Activated CD4-positive, alpha-beta T cell treated with anti-CD3 and anti-CD28 coated beads, Interleukin-2, amount 10 ng/mL, durations not matched to agents 24 days and 14 days (primary cell): Measurements from ENCODE around the gene OR2AJ1. TPM values are rescaled to one million over a fixed set of nuclear protein-coding genes. Genes with fewer than 3 reads are reported as not detected.

Source experiments
- DNase-seq: peaks from one replicate; pipeline ENCODE4 v3.0.0; 2022
- H3K27ac Mint-ChIP-seq: one replicate; pipeline ENCODE4 v1.8.0; 2022; ENCODE audit warnings: mild to moderate bottlenecking, mixed read lengths
- H3K27me3 Mint-ChIP-seq: one replicate; pipeline ENCODE4 v1.8.0; 2022; ENCODE audit warnings: mixed read lengths
- H3K36me3 Mint-ChIP-seq: one replicate; pipeline ENCODE4 v1.8.0; 2022; ENCODE audit warnings: low read depth, mild to moderate bottlenecking, mixed read lengths
- H3K4me1 Mint-ChIP-seq: one replicate; pipeline ENCODE4 v1.8.0; 2021; ENCODE audit warnings: mixed read lengths
- H3K4me3 Mint-ChIP-seq: one replicate; pipeline ENCODE4 v1.8.0; 2022; ENCODE audit warnings: mild to moderate bottlenecking, moderate library complexity, mixed read lengths
- H3K9me3 Mint-ChIP-seq: one replicate; pipeline ENCODE4 v1.8.0; 2021; ENCODE audit warnings: mixed read lengths
- intact Hi-C: fragments of 100-400 bp; cut with micrococcal nuclease; formaldehyde crosslinking; loops from one replicate; pipeline ENCODE4 v1.15.1; 2023
- total RNA-seq: library from RNA; stranded (reverse); gene quantifications from 2 replicates; pipeline ENCODE4 v1.2.3, GENCODE V29; 2022

Gene OR2AJ1
- not detected in 2 replicates for total RNA-seq

GRCh38 chr1:247924868-247925267 is at the start of gene OR2AJ1:
OR2AJ1 (plus strand) TSS chr1:247924889; CDS start chr1:247933769, 8,880 bp downstream.
- intact Hi-C loops = no loop called here
- DNase-seq = no peak
- H3K9me3 Mint-ChIP-seq = no peaks in the 10 kb centered on the region
- H3K4me3 Mint-ChIP-seq = no peak within 1 kb of the TSS
- no peaks in the 10 kb centered on the region for H3K36me3 Mint-ChIP-seq
- no peak within 1 kb of the TSS for H3K27ac Mint-ChIP-seq
- H3K4me1 Mint-ChIP-seq = no peaks in the 10 kb centered on the region
- H3K27me3 Mint-ChIP-seq = no peaks in the 10 kb centered on the region

- DNase-seq = peak; percentile 23
Observed at GRCh38 chr1:247883346-247883745, 41.3 kb upstream of the OR2AJ1 start.

GRCh38 chr1:247884797-247885413 is 39.8 kb upstream of the OR2AJ1 start:
- intact Hi-C loops = no loop called here
- Mint-ChIP-seq H3K4me3 (no peak overlapping the region), H3K27me3 (no peaks in the 10 kb centered on the region), H3K36me3 (no peaks in the 10 kb centered on the region), H3K27ac (no peak overlapping the region), H3K4me1 (no peaks in the 10 kb centered on the region), H3K9me3 (no peaks in the 10 kb centered on the region)
- peak; percentile 38 for DNase-seq

More at GRCh38 chr1:247883346-247883745, 41.3 kb upstream of the OR2AJ1 start:
- Mint-ChIP-seq H3K27me3 (no peaks in the 10 kb centered on the region), H3K9me3 (no peaks in the 10 kb centered on the region), H3K36me3 (no peaks in the 10 kb centered on the region), H3K4me3 (no peak overlapping the region), H3K27ac (no peak overlapping the region), H3K4me1 (no peaks in the 10 kb centered on the region)
- intact Hi-C loops = no loop called here

- Mint-ChIP-seq H3K27ac (no peak within 1 kb of the TSS), H3K4me3 (no peak within 1 kb of the TSS), H3K9me3 (no peaks in the 10 kb centered on the region), H3K27me3 (no peaks in the 10 kb centered on the region), H3K36me3 (no peaks in the 10 kb centered on the region), H3K4me1 (no peaks in the 10 kb centered on the region)
- no peak for DNase-seq
- intact Hi-C loops = no loop called here
Observed at GRCh38 chr1:247895163-247895637, 29.5 kb upstream of the OR2AJ1 start, which contains the start of gene OR2W3. OR2W3 (plus strand) TSS chr1:247895587; CDS start chr1:247895587, 0 bp downstream.

- Mint-ChIP-seq H3K27ac (no peak overlapping the region), H3K36me3 (no peaks in the 10 kb centered on the region), H3K4me3 (no peak overlapping the region), H3K4me1 (no peaks in the 10 kb centered on the region), H3K27me3 (no peaks in the 10 kb centered on the region), H3K9me3 (no peaks in the 10 kb centered on the region)
- intact Hi-C loops = no loop called here
- no peak for DNase-seq
Observed at GRCh38 chr1:247895976-247896375, 28.7 kb upstream of the OR2AJ1 start.

GRCh38 chr1:247904122-247904521 is 20.6 kb upstream of the OR2AJ1 start:
- H3K36me3 Mint-ChIP-seq = no peaks in the 10 kb centered on the region
- peaks cover 6% of the 10 kb centered on the region for H3K9me3 Mint-ChIP-seq
- peaks cover 5% of the 10 kb centered on the region for H3K27me3 Mint-ChIP-seq
- peaks cover 23% of the 10 kb centered on the region for H3K4me1 Mint-ChIP-seq
- intact Hi-C loops = loop anchor here (10.0 kb wide), 1 partner anchor 499 kb away; no protein-coding TSS in a partner anchor
- no peak for DNase-seq
- no peak overlapping the region for H3K27ac Mint-ChIP-seq
- peak overlapping the region; percentile 2 for H3K4me3 Mint-ChIP-seq

- Mint-ChIP-seq H3K27ac (no peak overlapping the region), H3K9me3 (peaks cover 8% of the 10 kb centered on the region), H3K4me3 (no peak overlapping the region), H3K36me3 (no peaks in the 10 kb centered on the region), H3K27me3 (peaks cover 5% of the 10 kb centered on the region), H3K4me1 (peaks cover 23% of the 10 kb centered on the region)
- DNase-seq = no peak
- intact Hi-C loops = loop anchor here (5.0 to 10.0 kb wide), 2 partner anchors 48 to 500 kb away; partner anchors contain the start of gene TRIM58
Observed at GRCh38 chr1:247905181-247905580, 19.5 kb upstream of the OR2AJ1 start.

GRCh38 chr1:247905910-247906503 is 18.7 kb upstream of the OR2AJ1 start:
- H3K27me3 Mint-ChIP-seq = peaks cover 5% of the 10 kb centered on the region
- no peak for DNase-seq
- H3K9me3 Mint-ChIP-seq = peaks cover 10% of the 10 kb centered on the region
- peak overlapping the region; percentile 90 for H3K27ac Mint-ChIP-seq
- intact Hi-C loops = loop anchor here (5.0 to 10.0 kb wide), 2 partner anchors 49 to 501 kb away; partner anchors contain the start of gene TRIM58
- H3K36me3 Mint-ChIP-seq = no peaks in the 10 kb centered on the region
- peak overlapping the region; percentile 80 for H3K4me3 Mint-ChIP-seq
- peaks cover 23% of the 10 kb centered on the region for H3K4me1 Mint-ChIP-seq

GRCh38 chr1:247906504-247907047 is 18.1 kb upstream of the OR2AJ1 start:
- Mint-ChIP-seq H3K36me3 (no peaks in the 10 kb centered on the region), H3K9me3 (peaks cover 10% of the 10 kb centered on the region), H3K4me1 (peaks cover 23% of the 10 kb centered on the region), H3K27me3 (peaks cover 5% of the 10 kb centered on the region), H3K27ac (peak overlapping the region; percentile 90), H3K4me3 (peak overlapping the region; percentile 80)
- DNase-seq = peak; percentile 58
- intact Hi-C loops = loop anchor here (5.0 to 10.0 kb wide), 2 partner anchors 49 to 502 kb away; partner anchors contain the start of gene TRIM58

GRCh38 chr1:247908766-247909165 is 15.9 kb upstream of the OR2AJ1 start:
- H3K36me3 Mint-ChIP-seq = no peaks in the 10 kb centered on the region
- H3K27me3 Mint-ChIP-seq = peaks cover 4% of the 10 kb centered on the region
- peaks cover 23% of the 10 kb centered on the region for H3K4me1 Mint-ChIP-seq
- H3K9me3 Mint-ChIP-seq = peaks cover 10% of the 10 kb centered on the region
- intact Hi-C loops = loop anchor here (5.0 to 10.0 kb wide), 2 partner anchors 51 to 504 kb away; partner anchors contain the start of gene TRIM58
- H3K4me3 Mint-ChIP-seq = no peak overlapping the region
- H3K27ac Mint-ChIP-seq = no peak overlapping the region
- no peak for DNase-seq

- Mint-ChIP-seq H3K36me3 (no peaks in the 10 kb centered on the region), H3K4me3 (no peak overlapping the region), H3K4me1 (no peaks in the 10 kb centered on the region), H3K27me3 (no peaks in the 10 kb centered on the region), H3K27ac (no peak overlapping the region), H3K9me3 (peaks cover 4% of the 10 kb centered on the region)
- intact Hi-C loops = no loop called here
- DNase-seq = no peak
Observed at GRCh38 chr1:247913786-247914185, 10.9 kb upstream of the OR2AJ1 start.

GRCh38 chr1:247914941-247915662 is 9.6 kb upstream of the OR2AJ1 start:
- Mint-ChIP-seq H3K4me1 (no peaks in the 10 kb centered on the region), H3K27ac (no peak overlapping the region), H3K4me3 (no peak overlapping the region), H3K27me3 (no peaks in the 10 kb centered on the region), H3K9me3 (peaks cover 2% of the 10 kb centered on the region), H3K36me3 (no peaks in the 10 kb centered on the region)
- DNase-seq = no peak
- intact Hi-C loops = no loop called here

- H3K4me1 Mint-ChIP-seq = no peaks in the 10 kb centered on the region
- no peak for DNase-seq
- no peaks in the 10 kb centered on the region for H3K27me3 Mint-ChIP-seq
- H3K36me3 Mint-ChIP-seq = no peaks in the 10 kb centered on the region
- H3K9me3 Mint-ChIP-seq = no peaks in the 10 kb centered on the region
- no peak within 1 kb of the TSS for H3K27ac Mint-ChIP-seq
- intact Hi-C loops = no loop called here
- no peak within 1 kb of the TSS for H3K4me3 Mint-ChIP-seq
Observed at GRCh38 chr1:247919952-247920351, 4.7 kb upstream of the OR2AJ1 start, which contains the start of gene OR2T8. OR2T8 (plus strand) TSS chr1:247920252; CDS start chr1:247921018, 766 bp downstream.
